GM20431 (cell line): ENCODE results near the gene C1QTNF5.

Source experiments
- in situ Hi-C: fragments of 300-500 bp; cut with MseI, MboI; formaldehyde crosslinking; loops from one replicate; pipeline ENCODE4 v1.15.0; 2020; ENCODE audit warnings: low sequenced_read_pairs; ENCODE audit not compliant: unreplicated experiment

C1QTNF5 gene

GRCh38 chr11:119373921-119374631, 33.4 kb upstream of the C1QTNF5 start:
- in situ Hi-C loops = loop anchor here (25.0 kb wide), 1 partner anchor 713 kb away; no protein-coding TSS in a partner anchor

- in situ Hi-C loops = loop anchor here (25.0 kb wide), 1 partner anchor 714 kb away; no protein-coding TSS in a partner anchor
Measured at GRCh38 chr11:119373059-119373920, 32.6 kb upstream of the C1QTNF5 start.

GRCh38 chr11:119372260-119373058, 31.8 kb upstream of the C1QTNF5 start:
- in situ Hi-C loops = loop anchor here (25.0 kb wide), 1 partner anchor 715 kb away; no protein-coding TSS in a partner anchor

DNA sequence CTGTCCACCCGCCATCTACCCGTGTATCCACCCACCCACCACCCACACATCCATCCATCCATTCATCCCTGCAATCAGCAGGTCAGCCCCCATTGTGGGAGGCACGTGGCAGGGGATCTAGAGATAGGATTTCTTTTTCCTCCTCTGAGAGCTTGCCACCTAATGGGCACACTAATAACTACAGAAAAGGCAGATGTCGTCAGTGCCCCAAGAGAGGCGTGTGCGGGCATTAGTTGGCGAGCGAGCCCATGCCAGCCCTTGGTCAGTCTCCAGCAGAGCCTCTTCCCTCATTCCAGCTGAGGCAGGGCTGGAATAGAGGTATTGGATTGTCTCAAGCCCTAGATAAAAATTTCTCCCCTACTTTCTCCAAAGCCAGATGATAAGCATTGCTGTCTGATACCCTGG, 31.1 kb upstream of the C1QTNF5 start:
- in situ Hi-C loops = loop anchor here (25.0 kb wide), 1 partner anchor 716 kb away; no protein-coding TSS in a partner anchor

- in situ Hi-C loops = loop anchor here (25.0 kb wide), 1 partner anchor 716 kb away; no protein-coding TSS in a partner anchor
Measured at GRCh38 chr11:119371067-119371601, 30.5 kb upstream of the C1QTNF5 start.

DNA sequence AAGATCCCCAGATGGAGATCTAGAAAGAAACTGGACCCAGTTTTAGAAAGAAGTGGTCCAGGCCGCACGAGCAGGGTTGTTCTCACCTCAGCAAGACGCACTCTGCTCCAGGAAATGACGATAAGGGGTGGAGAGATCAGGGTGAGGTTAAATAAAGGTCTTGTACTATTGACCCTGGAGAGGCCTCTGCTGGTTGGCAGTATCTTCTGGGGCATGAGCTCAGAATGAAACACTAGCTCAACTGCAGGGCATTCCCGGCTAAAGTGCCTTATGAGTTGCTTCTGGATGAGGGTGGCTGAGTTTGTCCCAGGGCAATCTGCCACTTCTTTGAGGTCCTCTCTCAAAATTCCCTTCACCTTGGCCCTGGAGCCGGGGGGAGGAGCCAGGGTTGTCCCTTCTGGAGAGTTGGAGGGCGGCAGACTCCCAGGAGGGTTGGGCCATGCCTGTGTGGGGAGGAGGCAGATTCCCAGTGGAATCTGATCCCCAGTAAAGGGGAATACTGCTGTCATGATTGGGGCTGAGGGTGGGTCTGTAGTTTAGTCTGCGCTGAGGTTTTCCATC, 29.9 kb upstream of the C1QTNF5 start:
- in situ Hi-C loops = loop anchor here (25.0 kb wide), 1 partner anchor 717 kb away; no protein-coding TSS in a partner anchor

- in situ Hi-C loops = loop anchor here (25.0 kb wide), 1 partner anchor 718 kb away; no protein-coding TSS in a partner anchor
Measured at GRCh38 chr11:119369132-119369925, 28.6 kb upstream of the C1QTNF5 start.

GRCh38 chr11:119368121-119369034, 27.7 kb upstream of the C1QTNF5 start:
- in situ Hi-C loops = loop anchor here (25.0 kb wide), 1 partner anchor 719 kb away; no protein-coding TSS in a partner anchor

GRCh38 chr11:119367661-119368120, 27.0 kb upstream of the C1QTNF5 start:
- in situ Hi-C loops = loop anchor here (25.0 kb wide), 1 partner anchor 720 kb away; no protein-coding TSS in a partner anchor

DNA sequence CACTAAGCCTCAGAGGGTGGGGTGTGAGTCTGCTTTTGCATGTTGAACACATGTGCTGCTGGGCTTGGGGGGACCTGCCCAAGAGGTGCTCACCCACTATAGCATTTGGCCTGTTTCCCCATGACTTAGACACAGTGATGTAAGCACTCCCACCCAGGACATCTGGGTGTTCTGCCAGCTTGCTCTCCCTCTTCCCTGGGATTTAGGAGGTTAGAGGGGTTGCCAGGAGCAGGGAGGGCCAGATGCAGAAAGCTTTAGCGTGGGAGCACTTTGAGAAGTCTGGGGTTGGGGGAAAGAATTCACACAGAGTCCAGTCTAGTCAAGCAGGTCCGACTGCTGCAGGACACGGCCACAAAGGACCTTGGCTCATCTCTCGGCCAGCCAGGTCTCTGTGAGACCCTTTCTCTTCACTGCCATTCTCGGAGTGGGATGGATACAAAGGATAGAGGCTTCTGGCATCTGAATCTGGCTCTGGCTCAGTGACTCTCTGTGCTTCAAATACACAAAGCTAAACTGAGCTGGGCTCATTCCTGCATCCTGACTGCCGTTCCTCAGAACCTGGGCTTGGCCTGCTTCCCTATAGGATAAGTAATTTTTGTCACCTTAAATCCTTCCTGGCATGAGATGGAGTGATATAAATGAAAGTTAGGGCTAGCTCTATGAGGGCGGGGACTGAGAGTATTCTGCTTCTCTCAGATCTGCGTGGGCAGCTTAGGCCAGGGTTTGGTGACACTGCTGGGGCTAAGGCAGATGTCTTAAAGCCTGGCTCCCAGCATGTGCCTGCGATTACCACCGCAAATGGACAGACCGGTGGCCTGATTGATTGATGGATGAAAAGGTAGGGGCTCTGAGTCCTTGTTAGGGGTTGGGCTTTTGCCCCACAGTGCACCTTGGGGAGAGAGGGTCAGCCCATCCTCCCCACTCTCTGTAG, 26.3 kb upstream of the C1QTNF5 start:
- in situ Hi-C loops = loop anchor here (25.0 kb wide), 1 partner anchor 720 kb away; no protein-coding TSS in a partner anchor

DNA sequence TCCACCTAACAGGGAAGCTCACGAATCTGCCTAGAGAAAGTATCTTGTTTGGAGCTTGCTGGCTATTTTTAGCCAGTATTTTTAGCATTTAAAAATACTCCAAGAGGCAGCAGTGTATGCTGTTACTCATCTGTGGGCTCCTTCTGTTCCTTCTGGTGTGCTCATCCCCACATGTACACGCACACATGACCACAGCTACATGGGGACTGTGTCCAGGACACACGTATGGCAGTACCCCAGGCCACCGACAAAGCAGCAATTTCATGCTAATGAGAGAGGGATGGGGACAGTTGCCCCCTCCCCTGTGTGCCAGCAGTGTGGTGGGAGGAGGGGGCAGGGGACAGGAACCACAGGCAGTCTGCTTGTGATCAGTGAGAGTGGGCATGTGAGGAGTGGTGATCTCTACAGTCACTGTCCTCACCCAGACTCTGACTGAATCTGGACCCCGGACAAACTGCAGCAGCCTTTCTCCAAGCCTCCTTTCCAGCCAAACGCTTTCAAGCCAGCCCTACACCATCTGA, 24.4 kb upstream of the C1QTNF5 start:
- in situ Hi-C loops = loop anchor here (25.0 kb wide), 1 partner anchor 722 kb away; no protein-coding TSS in a partner anchor

DNA sequence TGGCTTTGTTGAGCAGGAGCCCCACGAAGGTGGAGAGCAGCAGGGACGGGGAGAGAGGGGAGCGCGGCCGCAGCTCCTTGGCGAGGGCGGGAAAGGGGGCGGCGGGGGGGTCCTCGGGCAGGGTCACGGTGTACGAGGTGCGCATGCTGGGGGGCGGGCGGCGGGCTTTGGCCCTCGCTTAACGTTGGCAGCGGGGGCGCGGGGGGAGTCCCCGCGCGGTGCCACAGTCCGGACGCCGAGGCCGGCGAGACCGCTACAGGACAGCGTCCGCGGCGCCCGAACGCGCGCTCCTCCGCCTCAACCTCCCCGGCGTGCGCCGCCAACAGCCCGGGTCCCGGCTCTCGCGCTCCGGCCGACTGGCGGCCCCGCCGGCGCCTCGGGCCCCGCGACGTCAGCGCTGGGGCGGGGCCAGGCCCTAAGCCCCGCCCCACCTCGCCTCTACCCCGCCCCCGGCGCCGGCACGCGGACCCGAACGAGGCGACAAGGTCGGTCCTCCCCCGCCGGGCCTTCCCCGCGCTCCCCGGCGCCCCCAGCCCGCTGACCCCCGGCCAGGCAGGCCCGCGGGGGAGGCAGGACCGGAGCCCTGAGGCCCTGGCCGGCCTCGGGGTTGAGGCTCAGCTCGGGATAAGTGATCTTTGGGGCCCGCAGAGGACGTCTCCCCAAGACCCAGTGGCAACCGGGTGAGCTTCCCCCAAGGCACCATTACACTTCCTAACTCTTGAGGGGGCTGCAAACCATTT, 23.3 kb upstream of the C1QTNF5 start:
- in situ Hi-C loops = loop anchor here (25.0 kb wide), 1 partner anchor 723 kb away; no protein-coding TSS in a partner anchor

GRCh38 chr11:119363081-119363850, 22.6 kb upstream of the C1QTNF5 start:
- in situ Hi-C loops = loop anchor here (25.0 kb wide), 1 partner anchor 724 kb away; no protein-coding TSS in a partner anchor

DNA sequence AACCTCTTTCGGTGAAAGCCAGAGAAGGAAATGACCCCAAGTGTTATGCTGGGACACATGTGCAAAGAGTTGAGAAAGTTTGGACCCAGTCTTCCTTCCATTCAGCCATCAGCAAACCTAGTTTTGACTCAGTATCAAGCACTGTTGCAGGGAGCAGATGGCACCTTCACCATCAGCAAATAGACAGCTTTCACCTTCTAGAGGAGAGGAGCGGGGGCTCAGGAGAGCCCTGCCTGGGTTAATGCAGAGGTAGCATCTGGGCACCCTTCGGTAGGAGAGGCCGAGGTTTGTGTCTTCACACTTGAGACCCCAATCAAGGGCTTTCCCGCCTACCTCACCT, 22.0 kb upstream of the C1QTNF5 start:
- in situ Hi-C loops = loop anchor here (25.0 kb wide), 1 partner anchor 725 kb away; no protein-coding TSS in a partner anchor
